ENCODE measurements around the gene ARL5C.
"Not testable (repeated sequence)": the region's sequence is repeated elsewhere in the genome, so short reads cannot be mapped to it uniquely, and the experiment has no call there.

ARL5C gene

GRCh38 chr17:39194089-39194984 lies 28.4 kb upstream of the ARL5C start:
- no peak for DNase-seq

GRCh38 chr17:39193346-39193745 lies 27.4 kb upstream of the ARL5C start:
- DNase-seq = no peak

- no peak for DNase-seq
These were observed 26.9 kb upstream of the ARL5C start for GRCh38 chr17:39192901-39193300.

GRCh38 chr17:39191750-39192510 lies 26.0 kb upstream of the ARL5C start:
- no peak for DNase-seq

GRCh38 chr17:39187152-39187830 lies 21.3 kb upstream of the ARL5C start:
- DNase-seq = no peak

- no peak for DNase-seq
These were observed 20.6 kb upstream of the ARL5C start for GRCh38 chr17:39186481-39187002.

- no peak for DNase-seq
These were observed 17.8 kb upstream of the ARL5C start for GRCh38 chr17:39183720-39184119.

- no peak for DNase-seq
These were observed 17.1 kb upstream of the ARL5C start for GRCh38 chr17:39183045-39183444.

- DNase-seq = no peak
These were observed 15.3 kb upstream of the ARL5C start for GRCh38 chr17:39181303-39181702.

- no peak for DNase-seq
These were observed 12.6 kb upstream of the ARL5C start for GRCh38 chr17:39178536-39178935.

- no peak for DNase-seq
These were observed 11.3 kb upstream of the ARL5C start for GRCh38 chr17:39177256-39177655.

- DNase-seq = no peak
These were observed 9.7 kb upstream of the ARL5C start for GRCh38 chr17:39175695-39176093.

- peak; percentile 92 for DNase-seq
These were observed 9.1 kb upstream of the ARL5C start for GRCh38 chr17:39174920-39175694.

GRCh38 chr17:39173526-39174274 lies 7.7 kb upstream of the ARL5C start:
- peak; percentile 54 for DNase-seq

- DNase-seq = no peak
These were observed 7.1 kb upstream of the ARL5C start for GRCh38 chr17:39173080-39173479.

GRCh38 chr17:39171933-39172332 lies 6.0 kb upstream of the ARL5C start:
- no peak for DNase-seq

GRCh38 chr17:39170558-39170957 lies 4.6 kb upstream of the ARL5C start:
- DNase-seq = no peak

- no peak for DNase-seq
These were observed 4.1 kb upstream of the ARL5C start for GRCh38 chr17:39170109-39170508.

- DNase-seq = no peak
These were observed 3.6 kb upstream of the ARL5C start for GRCh38 chr17:39169518-39169917.

- DNase-seq = no peak
These were observed 3.1 kb upstream of the ARL5C start for GRCh38 chr17:39169101-39169500.

GRCh38 chr17:39168503-39168902 lies 2.5 kb upstream of the ARL5C start:
- DNase-seq = not testable (repeated sequence)

- DNase-seq = peak; percentile 58
These were observed 1.5 kb upstream of the ARL5C start for GRCh38 chr17:39167476-39167875.

All from hematopoietic multipotent progenitor cell treated with erythropoietin and hydrocortisone succinate and interleukin-3 and kit ligand, for 6 days (in vitro differentiated cells).